WTC11 (cell line): Measurements from ENCODE around the gene TYW1B. TPM values are rescaled to one million over a fixed set of nuclear protein-coding genes. Genes with fewer than 3 reads are reported as not detected.
"Not testable (repeated sequence)": the region's sequence is repeated elsewhere in the genome, so short reads cannot be mapped to it uniquely, and the experiment has no call there.

ENCODE experiments used
- ATAC-seq: fragments of 200-7000 bp; cut with Tn5 transposase; 2 replicates; pipeline ENCODE4 v1.10.0; 2021; ENCODE audit warnings: mild to moderate bottlenecking, moderate library complexity
- CTCF ChIA-PET: fragments of 300-600 bp; sonication (Branson Sonifier 250); formaldehyde crosslinking; loops from one replicate; lab custom pipeline; 2021; ENCODE audit warnings: antibody characterized with exemption; lab: Charles Lee
- POLR2A ChIA-PET: fragments of 350-600 bp; sonication (Branson Sonifier 250); formaldehyde crosslinking; loops from one replicate; lab custom pipeline; 2021; ENCODE audit warnings: antibody characterized with exemption; lab: Charles Lee
- DNase-seq: peaks from one replicate; pipeline ENCODE4 v3.0.0; 2021; ENCODE audit warnings: low spot score
- H3K27ac Mint-ChIP-seq: 2 replicates; pipeline ENCODE4 v1.8.0; 2021; ENCODE audit warnings: mixed read lengths
- H3K27me3 Mint-ChIP-seq: 2 replicates; pipeline ENCODE4 v1.8.0; 2021; ENCODE audit warnings: low read depth, mild to moderate bottlenecking, moderate library complexity, mixed read lengths
- H3K36me3 Mint-ChIP-seq: 2 replicates; pipeline ENCODE4 v1.8.0; 2021; ENCODE audit warnings: mixed read lengths
- H3K4me1 Mint-ChIP-seq: 2 replicates; pipeline ENCODE4 v1.8.0; 2022; ENCODE audit warnings: mixed read lengths
- H3K4me3 Mint-ChIP-seq: 2 replicates; pipeline ENCODE4 v1.8.0; 2021; ENCODE audit warnings: mild to moderate bottlenecking, moderate library complexity, mixed read lengths
- H3K9me3 Mint-ChIP-seq: 2 replicates; pipeline ENCODE4 v1.8.0; 2021; ENCODE audit warnings: mixed read lengths
- ATF1 ChIP-seq: sonication (generic); formaldehyde crosslinking; IDR thresholded peaks from 2 replicates; pipeline ENCODE4 v1.8.1; 2023; ENCODE audit warnings: mild to moderate bottlenecking, moderate library complexity, missing genetic modification reagents
- CBFB ChIP-seq: sonication (generic); formaldehyde crosslinking; IDR thresholded peaks from 2 replicates; pipeline ENCODE4 v1.8.1; 2022; ENCODE audit warnings: mild to moderate bottlenecking, low read depth, missing genetic modification reagents
- ETV6 ChIP-seq: sonication (generic); formaldehyde crosslinking; IDR thresholded peaks from 2 replicates; pipeline ENCODE4 v1.8.1; 2022; ENCODE audit warnings: mild to moderate bottlenecking, missing genetic modification reagents
- FOXP1 ChIP-seq: sonication (generic); formaldehyde crosslinking; IDR thresholded peaks from 2 replicates; pipeline ENCODE4 v1.8.0; 2022; ENCODE audit warnings: missing genetic modification reagents, mild to moderate bottlenecking, moderate library complexity, borderline replicate concordance
- KAT7 ChIP-seq: sonication (generic); formaldehyde crosslinking; IDR thresholded peaks from 2 replicates; pipeline ENCODE4 v1.8.1; 2023; ENCODE audit warnings: missing genetic modification reagents, mild to moderate bottlenecking, borderline replicate concordance
- TCF7 ChIP-seq: sonication (generic); formaldehyde crosslinking; IDR thresholded peaks from 2 replicates; pipeline ENCODE4 v1.8.0; 2022; ENCODE audit warnings: mild to moderate bottlenecking, low read depth, missing genetic modification reagents, moderate library complexity
- ZNF121 ChIP-seq: sonication (generic); formaldehyde crosslinking; IDR thresholded peaks from 2 replicates; pipeline ENCODE4 v1.8.0; 2023; ENCODE audit warnings: missing genetic modification reagents
- ZNF219 ChIP-seq: sonication (generic); formaldehyde crosslinking; IDR thresholded peaks from 2 replicates; pipeline ENCODE4 v1.8.0; 2023; ENCODE audit warnings: missing genetic modification reagents, mild to moderate bottlenecking, borderline replicate concordance
- ZNF317 ChIP-seq: sonication (generic); formaldehyde crosslinking; IDR thresholded peaks from 2 replicates; pipeline ENCODE4 v1.8.1; 2023; ENCODE audit warnings: low read depth, mild to moderate bottlenecking, moderate library complexity, missing genetic modification reagents, borderline replicate concordance
- ZNF416 ChIP-seq: fragments of 250-450 bp; sonication (Bioruptor Pico); IDR thresholded peaks from 2 replicates; pipeline ENCODE4 v1.9.0; 2021; ENCODE audit warnings: mild to moderate bottlenecking, inconsistent platforms
- ZNF512 ChIP-seq: sonication (generic); formaldehyde crosslinking; IDR thresholded peaks from 2 replicates; pipeline ENCODE4 v1.8.1; 2022; ENCODE audit warnings: missing genetic modification reagents, borderline replicate concordance
- total RNA-seq: library from RNA; stranded (reverse); gene quantifications from 3 replicates; pipeline ENCODE4 v1.2.3, GENCODE V29; 2021
- TF ChIP-seq, protein P1 (sequence below): sonication (generic); formaldehyde crosslinking; IDR thresholded peaks from 2 replicates; pipeline ENCODE4 v1.8.0; 2022; ENCODE audit warnings: mild to moderate bottlenecking, missing genetic modification reagents

TYW1B gene
- total RNA-seq, 1 experiment from 2014 or later = 5.7 TPM

- H3K9me3 Mint-ChIP-seq = peaks cover 42% of the 10 kb centered on the region
- POLR2A ChIA-PET, ATAC-seq, CTCF ChIA-PET, H3K27ac Mint-ChIP-seq, H3K27me3 Mint-ChIP-seq, DNase-seq, H3K4me3 Mint-ChIP-seq: not testable (repeated sequence)
- peaks cover 57% of the 10 kb centered on the region for H3K36me3 Mint-ChIP-seq
- peaks cover 15% of the 10 kb centered on the region for H3K4me1 Mint-ChIP-seq
- peak; percentile 82; the same call in 1 of the 2 replicates for TF ChIP-seq ZNF317
Measured at GRCh38 chr7:72730815-72731214, 97.2 kb downstream of the TYW1B start.

DNA sequence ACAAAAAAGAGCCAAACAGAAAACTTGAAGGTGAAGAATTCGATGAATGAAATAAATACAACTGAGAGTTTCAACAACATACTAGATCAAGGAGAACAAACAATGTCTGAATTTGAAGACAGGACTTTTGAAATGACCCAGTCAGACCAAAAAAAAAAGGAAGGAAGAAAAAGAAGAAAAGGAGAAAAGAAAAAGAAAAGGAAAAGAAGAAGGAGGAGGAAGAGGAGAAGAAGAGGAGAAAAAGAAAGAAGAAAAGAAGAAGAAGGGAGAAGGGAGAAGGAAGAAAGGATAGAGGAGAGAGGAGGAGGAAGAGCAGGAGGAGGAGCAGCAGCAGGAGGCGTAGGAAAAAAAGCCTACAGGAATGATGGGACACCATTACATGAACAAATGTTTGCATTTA is 97.6 kb downstream of the TYW1B start:
- 0 out of 2 replicates have a peak, but pooled peaks have one; percentile 45 for TF ChIP-seq ZNF512 (CRISPR knock-in tag)
- H3K4me3 Mint-ChIP-seq, H3K27me3 Mint-ChIP-seq, POLR2A ChIA-PET, CTCF ChIA-PET, DNase-seq, ATAC-seq: not testable (repeated sequence)
- peaks cover 41% of the 10 kb centered on the region for H3K9me3 Mint-ChIP-seq
- peaks cover 18% of the 10 kb centered on the region for H3K4me1 Mint-ChIP-seq
- H3K36me3 Mint-ChIP-seq = peaks cover 53% of the 10 kb centered on the region
- H3K27ac Mint-ChIP-seq = peak overlapping the region; percentile 5; the same call in 1 of the 2 replicates

GRCh38 chr7:72729130-72729529 is 98.9 kb downstream of the TYW1B start:
- Mint-ChIP-seq H3K27ac (0 out of 2 replicates have a peak overlapping the region, but pooled peaks have one; percentile 2), H3K36me3 (peaks cover 41% of the 10 kb centered on the region), H3K9me3 (peaks cover 31% of the 10 kb centered on the region), H3K4me1 (peaks cover 20% of the 10 kb centered on the region)
- DNase-seq, ATAC-seq, H3K27me3 Mint-ChIP-seq, CTCF ChIA-PET, H3K4me3 Mint-ChIP-seq: not testable (repeated sequence)
- POLR2A ChIA-PET = interaction anchor here (0.6 kb wide), 1 partner anchor 953 kb away, joined by 5 read pairs; no protein-coding TSS in a partner anchor

GRCh38 chr7:72722694-72723093 is 105.3 kb downstream of the TYW1B start:
- H3K4me3 Mint-ChIP-seq, CTCF ChIA-PET, H3K9me3 Mint-ChIP-seq, POLR2A ChIA-PET, H3K27me3 Mint-ChIP-seq: not testable (repeated sequence)
- peak; percentile 96 for ATAC-seq
- Mint-ChIP-seq H3K27ac (peak overlapping the region; percentile 70; the same call in 1 of the 2 replicates), H3K4me1 (peaks cover 16% of the 10 kb centered on the region), H3K36me3 (peaks cover 19% of the 10 kb centered on the region)
- DNase-seq = peak; percentile 34

DNA sequence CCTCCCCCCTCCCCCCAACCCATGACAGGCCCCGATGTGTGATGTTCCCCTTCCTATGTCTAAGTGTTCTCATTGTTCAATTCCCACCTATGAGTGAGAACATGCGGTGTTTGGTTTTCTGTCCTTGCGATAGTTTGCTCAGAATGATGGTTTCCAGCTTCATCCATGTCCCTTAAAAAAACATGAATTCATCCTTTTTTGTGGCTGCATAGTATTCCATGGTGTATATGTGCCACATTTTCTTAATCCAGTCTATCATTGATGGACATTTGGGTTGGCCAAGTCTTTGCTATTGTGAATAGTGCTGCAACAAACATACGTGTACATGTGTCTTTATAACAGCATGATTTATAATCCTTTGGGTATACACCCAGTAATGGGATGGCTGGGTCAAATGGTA is 107.1 kb downstream of the TYW1B start:
- Mint-ChIP-seq H3K36me3 (peaks cover 24% of the 10 kb centered on the region), H3K4me1 (peaks cover 16% of the 10 kb centered on the region)
- H3K27me3 Mint-ChIP-seq, H3K27ac Mint-ChIP-seq, POLR2A ChIA-PET, ATAC-seq, DNase-seq, H3K4me3 Mint-ChIP-seq, CTCF ChIA-PET, H3K9me3 Mint-ChIP-seq: not testable (repeated sequence)

- POLR2A ChIA-PET, H3K9me3 Mint-ChIP-seq, DNase-seq, H3K4me3 Mint-ChIP-seq, CTCF ChIA-PET, H3K27me3 Mint-ChIP-seq, ATAC-seq: not testable (repeated sequence)
- Mint-ChIP-seq H3K36me3 (peaks cover 32% of the 10 kb centered on the region), H3K4me1 (peaks cover 23% of the 10 kb centered on the region), H3K27ac (peak overlapping the region; percentile 57; the same call in 1 of the 2 replicates)
Measured at GRCh38 chr7:72717252-72717774, 110.7 kb downstream of the TYW1B start.

GRCh38 chr7:72711927-72712326 is 116.1 kb downstream of the TYW1B start:
- H3K27ac Mint-ChIP-seq, POLR2A ChIA-PET, H3K27me3 Mint-ChIP-seq, ATAC-seq, DNase-seq, CTCF ChIA-PET, H3K4me3 Mint-ChIP-seq: not testable (repeated sequence)
- Mint-ChIP-seq H3K36me3 (peaks cover 48% of the 10 kb centered on the region), H3K4me1 (peaks cover 38% of the 10 kb centered on the region), H3K9me3 (peaks cover 18% of the 10 kb centered on the region)

- H3K9me3 Mint-ChIP-seq = peaks cover 18% of the 10 kb centered on the region
- H3K36me3 Mint-ChIP-seq = peaks cover 48% of the 10 kb centered on the region
- CTCF ChIA-PET = no interaction called here
Measured at GRCh38 chr7:72710983-72711382, 117.0 kb downstream of the TYW1B start.

More at GRCh38 chr7:72710983-72711382, 117.0 kb downstream of the TYW1B start:
- Mint-ChIP-seq H3K27me3 (no peaks in the 10 kb centered on the region), H3K4me1 (peaks cover 42% of the 10 kb centered on the region), H3K4me3 (no peak overlapping the region), H3K27ac (peak overlapping the region; percentile 61; the same call in 1 of the 2 replicates)
- DNase-seq (no peak), ATAC-seq (peak; percentile 51)
- POLR2A ChIA-PET = no interaction called here
- TF ChIP-seq ETV6 (CRISPR knock-in tag) = no peak
- no peak for TF ChIP-seq TCF7
- TF ChIP-seq ZNF317 = no peak
- no peak for TF ChIP-seq KAT7
- TF ChIP-seq FOXP1 (CRISPR knock-in tag) = no peak
- TF ChIP-seq, protein P1, sequence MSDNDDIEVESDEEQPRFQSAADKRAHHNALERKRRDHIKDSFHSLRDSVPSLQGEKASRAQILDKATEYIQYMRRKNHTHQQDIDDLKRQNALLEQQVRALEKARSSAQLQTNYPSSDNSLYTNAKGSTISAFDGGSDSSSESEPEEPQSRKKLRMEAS (CRISPR knock-in tag) = no peak
- TF ChIP-seq CBFB = no peak
- no peak for TF ChIP-seq ZNF219 (CRISPR knock-in tag)
- TF ChIP-seq ATF1 (CRISPR knock-in tag) = no peak
- TF ChIP-seq ZNF121 (CRISPR knock-in tag) = no peak
- no peak for TF ChIP-seq ZNF416 (CRISPR knock-in tag)
